Measurements from ENCODE around the gene FTO.

FTO gene

GRCh38 chr16:53755026-53755910 lies 51.3 kb downstream of the FTO start:
- DNase-seq (ENCODE audit: low spot score): peak; percentile 89

DNA sequence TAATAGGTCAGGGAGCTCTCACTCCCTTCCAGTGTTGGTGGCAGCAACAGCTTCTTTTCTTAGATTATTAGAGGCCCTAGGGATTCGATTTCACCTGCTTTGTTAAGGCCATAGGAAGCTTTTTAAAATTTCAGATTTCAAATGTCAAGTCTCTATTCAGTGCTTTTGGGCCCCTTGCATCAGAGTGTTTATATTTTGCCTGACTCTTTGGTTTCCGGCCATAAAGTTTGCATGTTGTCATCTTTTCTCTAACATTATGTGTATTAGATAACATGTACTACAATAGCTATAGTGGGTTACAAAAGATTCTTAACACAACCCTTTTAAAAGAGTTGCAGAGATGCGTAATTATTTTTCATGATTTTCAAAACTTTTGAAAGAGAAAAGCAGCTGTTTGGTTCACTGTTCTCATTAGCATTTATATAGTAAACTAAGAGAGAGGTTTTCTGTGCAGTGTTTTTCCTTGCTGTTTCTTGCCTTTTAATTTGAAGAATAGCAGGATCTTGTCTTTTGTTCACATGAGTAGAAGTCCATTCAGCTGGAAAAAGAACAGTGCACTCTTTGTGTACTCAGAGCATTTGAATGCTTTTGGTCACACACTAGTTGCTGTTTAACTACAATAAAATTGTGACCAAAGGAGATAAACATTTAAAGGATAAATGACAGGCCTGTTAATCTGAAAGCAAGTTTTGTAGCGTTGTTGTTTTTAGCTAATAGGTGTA lies 52.5 kb downstream of the FTO start:
- peak; percentile 92 for DNase-seq (ENCODE audit: low spot score)

DNA sequence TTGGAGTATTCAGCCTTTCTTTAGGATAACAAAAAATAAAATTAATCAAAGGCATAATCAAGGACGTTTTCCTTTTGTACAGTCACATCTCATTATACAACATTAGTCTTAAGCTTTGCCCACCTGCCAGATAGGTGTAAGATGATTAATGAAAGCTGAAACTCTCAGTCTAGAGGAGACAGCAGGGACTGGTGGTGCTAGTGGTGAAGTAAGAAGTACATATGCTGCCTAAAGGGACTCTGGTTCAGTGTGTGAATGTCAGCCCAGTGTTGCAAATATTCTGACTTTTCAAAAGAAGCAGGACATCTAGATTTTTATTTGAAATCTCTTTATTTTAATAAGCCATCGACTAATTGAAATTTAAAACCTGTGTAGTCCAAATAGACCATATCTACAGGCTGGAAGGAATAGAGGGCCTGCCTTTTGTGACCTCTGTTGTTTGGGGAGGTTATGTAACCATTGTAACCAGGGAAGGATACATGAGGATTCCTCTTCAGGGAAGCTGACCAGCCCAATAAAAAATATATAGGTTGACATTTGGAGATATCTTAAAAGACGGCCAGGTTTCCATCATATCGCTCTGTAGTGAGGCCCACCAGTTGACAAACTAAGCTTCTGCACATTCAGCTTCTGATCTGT lies 54.1 kb downstream of the FTO start:
- DNase-seq (ENCODE audit: low spot score): no peak

GRCh38 chr16:53761962-53762703 lies 58.2 kb downstream of the FTO start:
- peak; percentile 33 for DNase-seq (ENCODE audit: low spot score)

GRCh38 chr16:53766304-53767016 lies 62.5 kb downstream of the FTO start:
- no peak for DNase-seq (ENCODE audit: low spot score)

GRCh38 chr16:53768167-53768566 lies 64.2 kb downstream of the FTO start:
- no peak for DNase-seq (ENCODE audit: low spot score)

DNA sequence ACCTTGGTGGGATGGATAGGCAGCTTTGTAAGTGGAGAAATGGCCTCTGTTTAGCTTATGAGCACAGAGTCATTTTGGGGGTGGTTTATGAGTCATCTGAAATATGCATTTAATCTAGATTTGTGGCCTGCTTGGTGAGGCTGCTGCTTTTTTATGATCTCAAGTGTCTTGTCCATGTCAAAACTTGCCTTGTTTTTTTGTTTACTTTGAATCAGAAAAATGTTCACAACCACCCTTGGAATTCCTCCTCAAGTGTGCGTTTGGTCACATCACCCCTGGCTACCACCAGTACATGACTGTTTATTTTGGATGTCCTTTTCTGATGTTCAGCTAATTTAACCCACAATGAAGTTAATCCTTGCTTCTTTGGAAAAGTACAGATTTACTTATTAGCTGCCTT lies 64.6 kb downstream of the FTO start:
- DNase-seq (ENCODE audit: low spot score): peak; percentile 70

- no peak for DNase-seq (ENCODE audit: low spot score)
Observed at GRCh38 chr16:53769185-53769584, 65.2 kb downstream of the FTO start.

- DNase-seq (ENCODE audit: low spot score): no peak
Observed at GRCh38 chr16:53769787-53770186, 65.8 kb downstream of the FTO start.

DNA sequence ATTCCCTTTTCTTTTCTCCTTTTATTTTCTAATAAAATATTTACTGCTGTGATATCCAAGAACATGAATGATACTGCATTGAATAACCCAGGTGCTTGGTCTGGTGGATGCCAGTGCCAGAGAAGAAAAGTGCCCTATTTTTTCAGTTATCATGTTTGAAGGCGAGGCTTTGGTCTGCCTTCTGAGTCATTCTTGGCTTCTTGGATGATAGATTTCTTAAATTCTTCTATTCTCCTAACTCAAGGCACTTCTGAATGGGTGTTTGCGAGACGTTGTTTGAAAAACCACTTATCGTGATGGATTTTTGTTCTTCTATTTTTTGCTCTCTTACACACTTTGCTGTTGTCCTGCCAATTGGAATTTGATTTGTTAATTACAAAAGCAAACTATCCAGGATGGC lies 66.7 kb downstream of the FTO start:
- DNase-seq (ENCODE audit: low spot score): no peak

GRCh38 chr16:53771655-53772497 lies 67.9 kb downstream of the FTO start:
- DNase-seq (ENCODE audit: low spot score): no peak

DNA sequence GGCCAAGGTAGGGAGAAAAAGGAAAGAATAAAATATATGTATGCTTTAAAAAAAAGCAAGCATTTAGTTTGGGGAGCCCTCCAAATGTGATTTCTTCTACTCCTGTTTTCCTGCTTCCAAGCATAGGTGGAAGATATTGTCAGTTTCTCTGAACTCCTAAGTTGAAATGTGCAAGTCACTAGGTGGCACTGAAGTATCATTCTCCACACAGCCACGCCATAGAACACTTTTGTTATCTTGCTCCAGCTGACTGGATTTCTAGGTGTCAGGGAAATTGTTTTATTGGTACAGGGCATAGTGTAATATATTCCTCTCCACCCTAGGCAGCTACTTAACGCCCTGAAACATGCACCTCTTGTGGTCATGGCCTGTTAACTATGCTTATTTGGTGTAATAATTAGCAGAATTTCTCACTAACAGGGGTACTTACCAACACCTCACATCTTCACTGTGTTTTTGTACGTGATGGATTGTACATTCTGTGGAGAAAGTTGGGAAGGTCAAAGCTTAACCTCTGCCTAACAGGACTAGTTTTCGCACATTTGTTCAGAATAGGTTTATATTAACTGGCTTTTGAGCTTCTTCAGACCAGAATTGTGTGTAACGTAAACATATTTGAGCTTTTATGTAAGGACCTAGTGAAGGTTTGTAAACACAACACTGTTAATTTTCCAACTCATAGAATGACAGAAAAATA lies 69.3 kb downstream of the FTO start:
- DNase-seq (ENCODE audit: low spot score): peak; percentile 95

DNA sequence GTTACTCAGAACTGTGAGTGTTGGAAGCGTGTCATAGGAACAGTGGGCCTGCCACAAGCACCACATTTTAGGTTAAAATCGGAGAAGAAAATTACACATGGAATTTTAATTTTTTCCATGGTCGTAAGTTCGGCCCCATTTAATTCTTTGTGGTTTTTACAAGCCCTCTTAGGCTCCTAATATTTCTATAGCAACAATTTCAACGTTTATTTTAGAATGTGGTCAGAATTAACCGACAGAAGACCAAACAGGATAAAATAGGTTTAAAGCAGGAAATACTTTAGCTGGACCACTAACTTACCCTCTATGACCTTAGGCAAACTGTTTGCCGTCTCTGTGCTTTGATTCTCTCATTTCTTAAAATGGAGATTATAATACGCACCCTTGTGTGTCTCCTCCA lies 69.9 kb downstream of the FTO start:
- DNase-seq (ENCODE audit: low spot score): no peak

DNA sequence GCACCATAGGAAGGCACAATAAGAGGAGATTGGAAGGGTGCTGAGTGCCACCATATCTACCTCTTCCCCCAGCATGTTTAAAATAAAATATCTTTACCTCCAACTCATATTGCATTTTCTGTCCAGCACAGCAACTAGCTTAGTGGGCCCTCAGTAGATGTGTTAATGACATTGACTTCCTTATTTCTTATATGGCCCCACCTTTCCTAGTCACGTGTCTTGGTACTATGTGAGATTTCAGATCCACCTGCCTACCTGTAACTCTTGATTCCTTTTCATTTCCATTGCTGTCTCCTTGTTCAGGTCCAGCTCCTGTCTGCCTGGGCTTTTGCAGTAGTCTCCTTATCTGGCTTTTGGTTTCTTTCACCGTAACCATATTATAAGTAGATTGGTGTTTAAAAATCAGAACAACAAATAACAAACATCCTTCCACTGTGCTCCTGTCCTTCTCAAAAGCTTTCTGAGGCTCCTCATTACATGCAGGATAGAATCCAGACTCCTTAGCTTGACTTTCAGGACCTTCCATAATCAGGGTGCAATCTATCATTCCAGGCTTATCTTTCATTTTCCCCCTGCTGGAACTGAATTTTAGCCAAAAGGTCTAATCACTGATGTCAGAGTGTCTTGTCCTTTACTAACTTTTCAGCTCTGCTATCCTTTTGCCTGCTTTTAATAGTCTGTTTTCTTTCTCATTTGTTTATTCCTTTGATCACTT lies 71.3 kb downstream of the FTO start:
- DNase-seq (ENCODE audit: low spot score): no peak

DNA sequence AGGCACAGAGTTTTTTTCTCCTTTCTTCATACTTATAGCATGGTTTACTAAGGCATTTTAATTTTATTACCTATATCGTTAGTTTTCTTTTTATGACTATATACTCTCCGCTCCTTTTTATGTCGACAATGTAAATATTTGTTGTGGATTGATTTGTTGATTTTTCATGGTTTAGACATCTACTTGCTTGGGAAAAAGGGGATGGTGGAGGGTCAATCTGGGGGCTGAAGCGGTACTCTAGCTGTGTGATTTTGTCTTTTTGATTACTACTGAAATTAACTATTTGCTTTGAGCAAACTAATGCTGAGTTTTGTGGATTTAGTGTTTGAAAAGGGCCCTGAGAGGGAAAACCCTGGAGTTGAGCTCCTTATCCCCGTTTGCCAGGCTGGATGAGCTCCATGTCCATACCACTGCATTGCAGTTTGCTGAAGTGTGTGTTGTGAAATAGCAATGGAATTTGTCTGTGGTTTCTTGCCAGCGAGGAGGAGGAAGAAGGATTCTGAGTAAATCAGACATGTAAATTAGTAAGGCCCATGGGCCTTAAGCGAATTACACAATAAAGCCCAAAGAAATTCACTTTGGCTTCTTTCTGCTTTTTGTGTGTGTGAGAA lies 72.0 kb downstream of the FTO start:
- DNase-seq (ENCODE audit: low spot score): peak; percentile 90

DNA sequence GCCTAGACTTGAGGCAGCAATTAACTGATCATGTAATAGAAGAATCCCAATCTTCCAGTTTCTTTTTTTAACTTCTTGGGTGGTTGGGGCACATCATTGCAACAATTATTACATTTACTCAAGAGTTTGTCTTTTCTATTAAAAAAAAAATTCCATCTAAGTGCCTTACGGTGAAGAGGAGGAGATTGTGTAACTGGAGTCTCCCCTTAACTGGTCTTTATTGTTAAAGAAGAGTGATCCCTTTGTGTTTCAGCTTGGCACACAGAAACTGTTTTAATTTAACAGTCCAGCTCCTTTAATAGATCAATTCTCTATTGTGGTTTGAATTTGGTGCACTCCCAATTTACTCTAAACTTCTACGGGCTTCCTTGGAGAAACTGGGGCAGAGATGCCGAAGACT lies 75.2 kb downstream of the FTO start:
- no peak for DNase-seq (ENCODE audit: low spot score)

- no peak for DNase-seq (ENCODE audit: low spot score)
Observed at GRCh38 chr16:53780051-53780450, 76.1 kb downstream of the FTO start.

GRCh38 chr16:53781023-53781605 lies 77.2 kb downstream of the FTO start:
- DNase-seq (ENCODE audit: low spot score): no peak

DNA sequence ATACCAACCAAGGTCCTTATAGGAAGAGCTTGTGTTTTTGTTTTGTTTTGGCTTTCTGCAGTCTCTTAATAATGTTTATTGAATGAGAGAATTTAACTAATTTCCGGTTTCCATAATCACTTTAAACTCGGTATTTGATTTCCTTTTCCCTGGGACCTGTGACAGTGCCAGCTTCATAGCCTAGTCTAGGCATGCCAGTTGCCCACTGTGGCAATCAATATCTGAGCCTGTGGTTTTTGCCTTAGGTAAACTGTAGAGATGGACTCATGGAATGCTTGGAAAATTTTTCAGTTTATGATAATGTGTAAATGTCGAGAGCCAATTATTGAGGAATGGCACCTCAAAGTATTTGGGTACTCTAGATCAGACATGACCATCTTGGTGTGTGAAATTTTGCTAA lies 78.2 kb downstream of the FTO start:
- no peak for DNase-seq (ENCODE audit: low spot score)

All from kidney tubule cell (primary cell).